Esophagus squamous epithelium (tissue), 4 donors: ENCODE data around the gene CNST.

ENCODE experiments used
- POLR2A ChIP-seq, 4 donors: fragments of 450-650 bp; IDR thresholded peaks; one replicate each; pipeline ENCODE4 v1.6.1; 2017; ENCODE audit warnings: antibody characterized with exemption in 4 of 4, mild to moderate bottlenecking in 4 of 4, moderate library complexity in 3 of 4
- TF ChIP-seq, protein P1 (sequence below), 6 experiments: fragments of 450-650 bp in 4 of 6; fragments of 200-600 bp in 2 of 6; sonication (generic) in 2 of 6; IDR thresholded peaks; one replicate each; pipeline ENCODE4 v1.5.1; 2016 to 2019; ENCODE audit warnings: antibody characterized with exemption in 6 of 6, mild to moderate bottlenecking in 4 of 6, moderate library complexity in 4 of 6

DNA sequence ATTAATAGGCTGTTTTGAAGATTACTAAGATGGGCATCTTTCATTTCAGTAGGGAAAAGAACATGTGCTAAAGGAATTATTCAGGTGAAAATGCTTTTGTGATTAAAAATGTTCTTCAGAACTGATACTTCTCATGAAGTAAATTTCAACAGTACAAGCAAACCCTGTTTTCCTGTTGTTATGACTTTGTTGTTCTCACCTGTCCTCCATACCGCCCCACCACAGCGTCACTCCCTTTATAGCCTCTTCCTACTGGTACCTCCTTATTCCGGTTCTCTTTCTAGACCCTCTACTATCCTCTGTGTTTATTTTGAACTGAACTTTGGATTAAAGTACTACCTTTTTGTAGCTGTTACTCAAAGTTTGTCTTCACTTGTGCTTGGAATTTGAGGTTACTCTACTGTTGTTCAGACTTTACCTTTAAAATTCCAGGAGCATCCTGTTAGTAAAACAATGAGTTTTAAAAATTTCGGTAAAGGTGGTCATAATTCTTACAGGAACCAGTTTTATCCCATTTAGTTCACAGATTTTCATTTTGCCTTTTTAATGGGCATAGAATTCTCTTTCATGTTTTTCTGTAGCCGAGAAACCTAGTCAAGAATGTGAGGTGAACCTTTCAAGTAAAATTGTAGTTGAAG lies 10.9 kb downstream of the CNST start:
- TF ChIP-seq, protein P1, sequence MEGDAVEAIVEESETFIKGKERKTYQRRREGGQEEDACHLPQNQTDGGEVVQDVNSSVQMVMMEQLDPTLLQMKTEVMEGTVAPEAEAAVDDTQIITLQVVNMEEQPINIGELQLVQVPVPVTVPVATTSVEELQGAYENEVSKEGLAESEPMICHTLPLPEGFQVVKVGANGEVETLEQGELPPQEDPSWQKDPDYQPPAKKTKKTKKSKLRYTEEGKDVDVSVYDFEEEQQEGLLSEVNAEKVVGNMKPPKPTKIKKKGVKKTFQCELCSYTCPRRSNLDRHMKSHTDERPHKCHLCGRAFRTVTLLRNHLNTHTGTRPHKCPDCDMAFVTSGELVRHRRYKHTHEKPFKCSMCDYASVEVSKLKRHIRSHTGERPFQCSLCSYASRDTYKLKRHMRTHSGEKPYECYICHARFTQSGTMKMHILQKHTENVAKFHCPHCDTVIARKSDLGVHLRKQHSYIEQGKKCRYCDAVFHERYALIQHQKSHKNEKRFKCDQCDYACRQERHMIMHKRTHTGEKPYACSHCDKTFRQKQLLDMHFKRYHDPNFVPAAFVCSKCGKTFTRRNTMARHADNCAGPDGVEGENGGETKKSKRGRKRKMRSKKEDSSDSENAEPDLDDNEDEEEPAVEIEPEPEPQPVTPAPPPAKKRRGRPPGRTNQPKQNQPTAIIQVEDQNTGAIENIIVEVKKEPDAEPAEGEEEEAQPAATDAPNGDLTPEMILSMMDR (IDR thresholded peaks at IDR 0.05), result no peak
- no peak for TF ChIP-seq POLR2A (IDR thresholded peaks at IDR 0.05)
